T-helper 2 cell treated with Interferon-gamma antibody and Interleukin-4, amounts not matched to agents 5 μg/mL and 100 μg/mL, for 36 hours (primary cell): ENCODE data around the gene FNDC3B.
"Not testable (repeated sequence)": the region's sequence is repeated elsewhere in the genome, so short reads cannot be mapped to it uniquely, and the experiment has no call there.

Experiments used
- DNase-seq: peaks from one replicate; pipeline ENCODE4 v3.0.0; 2021; ENCODE audit warnings: low spot score
- H3K27ac Mint-ChIP-seq: one replicate; pipeline ENCODE4 v1.8.0; 2021; ENCODE audit warnings: mild to moderate bottlenecking, mixed read lengths
- H3K27me3 Mint-ChIP-seq: one replicate; pipeline ENCODE4 v1.8.0; 2021; ENCODE audit warnings: low read depth, mixed read lengths
- H3K36me3 Mint-ChIP-seq: one replicate; pipeline ENCODE4 v1.8.0; 2021; ENCODE audit warnings: low read depth, mixed read lengths
- H3K4me1 Mint-ChIP-seq: one replicate; pipeline ENCODE4 v1.8.0; 2021; ENCODE audit warnings: low read depth, mixed read lengths
- H3K4me3 Mint-ChIP-seq: one replicate; pipeline ENCODE4 v1.8.0; 2022; ENCODE audit warnings: mild to moderate bottlenecking, moderate library complexity, mixed read lengths
- H3K9me3 Mint-ChIP-seq: one replicate; pipeline ENCODE4 v1.8.0; 2021; ENCODE audit warnings: mixed read lengths

The FNDC3B gene

GRCh38 chr3:172357850-172358754 lies 318.7 kb downstream of the FNDC3B start:
- no peaks in the 10 kb centered on the region for H3K9me3 Mint-ChIP-seq
- H3K4me1 Mint-ChIP-seq, result peaks cover 15% of the 10 kb centered on the region
- H3K27ac Mint-ChIP-seq, result no peak overlapping the region
- no peak overlapping the region for H3K4me3 Mint-ChIP-seq
- no peaks in the 10 kb centered on the region for H3K27me3 Mint-ChIP-seq
- H3K36me3 Mint-ChIP-seq, result peaks cover 5% of the 10 kb centered on the region
- no peak for DNase-seq

GRCh38 chr3:172359231-172359630 lies 319.9 kb downstream of the FNDC3B start:
- H3K9me3 Mint-ChIP-seq, result no peaks in the 10 kb centered on the region
- no peak overlapping the region for H3K4me3 Mint-ChIP-seq
- no peaks in the 10 kb centered on the region for H3K27me3 Mint-ChIP-seq
- peaks cover 4% of the 10 kb centered on the region for H3K36me3 Mint-ChIP-seq
- H3K4me1 Mint-ChIP-seq, result peaks cover 15% of the 10 kb centered on the region
- no peak for DNase-seq
- no peak overlapping the region for H3K27ac Mint-ChIP-seq

GRCh38 chr3:172359996-172360395 lies 320.6 kb downstream of the FNDC3B start:
- H3K27ac Mint-ChIP-seq, result no peak overlapping the region
- H3K9me3 Mint-ChIP-seq, result no peaks in the 10 kb centered on the region
- DNase-seq, result no peak
- H3K27me3 Mint-ChIP-seq, result no peaks in the 10 kb centered on the region
- H3K4me1 Mint-ChIP-seq, result peaks cover 15% of the 10 kb centered on the region
- peaks cover 4% of the 10 kb centered on the region for H3K36me3 Mint-ChIP-seq
- H3K4me3 Mint-ChIP-seq, result no peak overlapping the region

GRCh38 chr3:172362583-172362982 lies 323.2 kb downstream of the FNDC3B start:
- no peak overlapping the region for H3K27ac Mint-ChIP-seq
- no peaks in the 10 kb centered on the region for H3K27me3 Mint-ChIP-seq
- no peak for DNase-seq
- no peaks in the 10 kb centered on the region for H3K9me3 Mint-ChIP-seq
- H3K4me3 Mint-ChIP-seq, result no peak overlapping the region
- H3K4me1 Mint-ChIP-seq, result peaks cover 7% of the 10 kb centered on the region
- peaks cover 4% of the 10 kb centered on the region for H3K36me3 Mint-ChIP-seq

GRCh38 chr3:172364374-172365027 lies 325.1 kb downstream of the FNDC3B start:
- Mint-ChIP-seq H3K4me1 (no peaks in the 10 kb centered on the region), H3K4me3 (no peak overlapping the region), H3K27ac (no peak overlapping the region), H3K36me3 (peaks cover 4% of the 10 kb centered on the region), H3K27me3 (no peaks in the 10 kb centered on the region), H3K9me3 (no peaks in the 10 kb centered on the region)
- DNase-seq, result no peak

GRCh38 chr3:172365028-172365567 lies 325.7 kb downstream of the FNDC3B start:
- Mint-ChIP-seq H3K9me3 (no peaks in the 10 kb centered on the region), H3K4me3 (no peak overlapping the region), H3K27me3 (no peaks in the 10 kb centered on the region), H3K36me3 (peaks cover 4% of the 10 kb centered on the region), H3K4me1 (no peaks in the 10 kb centered on the region), H3K27ac (no peak overlapping the region)
- no peak for DNase-seq

GRCh38 chr3:172367205-172368105 lies 328.1 kb downstream of the FNDC3B start:
- H3K27ac Mint-ChIP-seq, result no peak overlapping the region
- no peak overlapping the region for H3K4me3 Mint-ChIP-seq
- H3K9me3 Mint-ChIP-seq, result no peaks in the 10 kb centered on the region
- H3K36me3 Mint-ChIP-seq, result peaks cover 2% of the 10 kb centered on the region
- DNase-seq, result no peak
- no peaks in the 10 kb centered on the region for H3K4me1 Mint-ChIP-seq
- no peaks in the 10 kb centered on the region for H3K27me3 Mint-ChIP-seq

- H3K36me3 Mint-ChIP-seq, DNase-seq, H3K4me1 Mint-ChIP-seq, H3K9me3 Mint-ChIP-seq, H3K27me3 Mint-ChIP-seq, H3K4me3 Mint-ChIP-seq, H3K27ac Mint-ChIP-seq: not testable (repeated sequence)
These were observed 329.2 kb downstream of the FNDC3B start for GRCh38 chr3:172368556-172368955.

- Mint-ChIP-seq H3K4me1 (no peaks in the 10 kb centered on the region), H3K27me3 (no peaks in the 10 kb centered on the region), H3K9me3 (no peaks in the 10 kb centered on the region), H3K36me3 (no peaks in the 10 kb centered on the region), H3K4me3 (no peak overlapping the region), H3K27ac (no peak overlapping the region)
- DNase-seq, result no peak
These were observed 330.3 kb downstream of the FNDC3B start for GRCh38 chr3:172369590-172370259.

GRCh38 chr3:172370419-172370818 lies 331.0 kb downstream of the FNDC3B start:
- H3K27me3 Mint-ChIP-seq, result no peaks in the 10 kb centered on the region
- no peaks in the 10 kb centered on the region for H3K36me3 Mint-ChIP-seq
- H3K27ac Mint-ChIP-seq, result no peak overlapping the region
- DNase-seq, result no peak
- no peaks in the 10 kb centered on the region for H3K9me3 Mint-ChIP-seq
- H3K4me3 Mint-ChIP-seq, result no peak overlapping the region
- H3K4me1 Mint-ChIP-seq, result no peaks in the 10 kb centered on the region

GRCh38 chr3:172371544-172371943 lies 332.2 kb downstream of the FNDC3B start:
- H3K4me3 Mint-ChIP-seq, result no peak overlapping the region
- no peak for DNase-seq
- H3K27ac Mint-ChIP-seq, result no peak overlapping the region
- H3K4me1 Mint-ChIP-seq, result no peaks in the 10 kb centered on the region
- H3K27me3 Mint-ChIP-seq, result no peaks in the 10 kb centered on the region
- H3K9me3 Mint-ChIP-seq, result no peaks in the 10 kb centered on the region
- H3K36me3 Mint-ChIP-seq, result no peaks in the 10 kb centered on the region

- H3K4me3 Mint-ChIP-seq, result no peak overlapping the region
- H3K36me3 Mint-ChIP-seq, result no peaks in the 10 kb centered on the region
- H3K9me3 Mint-ChIP-seq, result no peaks in the 10 kb centered on the region
- H3K4me1 Mint-ChIP-seq, result no peaks in the 10 kb centered on the region
- no peaks in the 10 kb centered on the region for H3K27me3 Mint-ChIP-seq
- H3K27ac Mint-ChIP-seq, result no peak overlapping the region
- no peak for DNase-seq
These were observed 333.5 kb downstream of the FNDC3B start for GRCh38 chr3:172372895-172373294.

GRCh38 chr3:172373912-172374311 lies 334.5 kb downstream of the FNDC3B start:
- H3K9me3 Mint-ChIP-seq, result no peaks in the 10 kb centered on the region
- no peaks in the 10 kb centered on the region for H3K27me3 Mint-ChIP-seq
- DNase-seq, result no peak
- H3K27ac Mint-ChIP-seq, result no peak overlapping the region
- H3K4me3 Mint-ChIP-seq, result no peak overlapping the region
- H3K36me3 Mint-ChIP-seq, result peaks cover 3% of the 10 kb centered on the region
- no peaks in the 10 kb centered on the region for H3K4me1 Mint-ChIP-seq
